HCT116 (cell line): ENCODE data around the gene ISYNA1. TPM values are rescaled to one million over a fixed set of nuclear protein-coding genes. Genes with fewer than 3 reads are reported as not detected.

Source experiments
- ATAC-seq: fragments of 200-7000 bp; cut with Tn5 transposase; 2 replicates; pipeline ENCODE4 v1.9.1; 2020; ENCODE audit warnings: mild to moderate bottlenecking, moderate library complexity
- BruUV-seq: library from RNA; stranded (reverse); fragments of 400-500 nt; replicated peaks from 2 replicates; lab custom pipeline; 2021; lab: Mats Ljungman, UMichigan
- CTCF ChIA-PET: fragments of 300-600 bp; sonication (Branson Sonifier 250); formaldehyde crosslinking; loops from one replicate; lab custom pipeline; 2021; ENCODE audit warnings: antibody characterized with exemption; lab: Charles Lee
- POLR2A ChIA-PET: fragments of 300-600, 350-600 bp; sonication (Branson Sonifier 250); formaldehyde crosslinking; loops from one replicate; lab custom pipeline; 2021; ENCODE audit warnings: antibody characterized with exemption; lab: Charles Lee
- RAD21 ChIA-PET, 2 experiments: fragments of 300-600 bp; sonication (Branson Sonifier 250); formaldehyde crosslinking; loops; one replicate each; lab custom pipeline; 2023; ENCODE audit warnings: low total read pairs in 2 of 2; ENCODE audit not compliant: uncharacterized antibody in 2 of 2, unreplicated experiment in 2 of 2, low non-redundant PET in 1 of 2; lab: Charles Lee
- DNase-seq: peaks from one replicate; pipeline ENCODE4 v3.0.0-alpha.2; 2010; ENCODE audit warnings: low read depth, low spot score
- H2AFZ ChIP-seq: fragments of 200-600 bp; shearing (Covaris generic), sonication (generic); 2 replicates; pipeline ENCODE4 v1.6.1; 2017; ENCODE audit warnings: low read depth, mixed run types, mixed read lengths, antibody characterized with exemption, low read length; ENCODE audit not compliant: poor library complexity, severe bottlenecking
- H3K27ac ChIP-seq: 2 replicates; pipeline ENCODE4 v1.5.1; 2012; ENCODE audit warnings: low read depth, low read length
- H3K27me3 ChIP-seq: fragments of 200-600 bp; sonication (generic); 2 replicates; pipeline ENCODE4 v1.6.1; 2016; ENCODE audit warnings: mixed run types, low read length, mixed read lengths; ENCODE audit not compliant: insufficient read depth
- H3K36me3 ChIP-seq, 2 experiments: fragments of 200-500 bp in 1 of 2; fragments of 200-600 bp in 1 of 2; sonication (Bioruptor generic) in 1 of 2; sonication (generic) in 1 of 2; 2 replicates each; pipeline versions ENCODE4 v1.5.1 to v1.6.1; 2014 to 2016; ENCODE audit warnings: low read length in 2 of 2, inconsistent platforms in 1 of 2, mixed read lengths in 1 of 2, mixed run types in 1 of 2; ENCODE audit not compliant: insufficient read depth in 2 of 2, control insufficient read depth in 1 of 2
- H3K4me1 ChIP-seq, 2 experiments: fragments of 200-600 bp in 1 of 2; sonication (generic) in 1 of 2; 2 replicates each; pipeline versions ENCODE4 v1.5.1 to v1.6.1; 2012 to 2017; ENCODE audit warnings: low read length in 2 of 2, inconsistent platforms in 1 of 2, mild to moderate bottlenecking in 1 of 2, mixed read lengths in 1 of 2, mixed run types in 1 of 2, moderate library complexity in 1 of 2; ENCODE audit not compliant: insufficient read depth in 2 of 2, control insufficient read depth in 1 of 2
- H3K4me2 ChIP-seq: fragments of 200-600 bp; sonication (generic); 2 replicates; pipeline ENCODE4 v1.6.1; 2017; ENCODE audit warnings: mixed run types, low read length, mixed read lengths
- H3K4me3 ChIP-seq, 2 experiments: fragments of 200-600 bp in 1 of 2; sonication (generic) in 1 of 2; replicated peaks in 1 of 2; 2 replicates each; pipeline ENCODE4 v1.5.1; 2011 to 2016; ENCODE audit warnings: low read length in 2 of 2, control low read depth in 1 of 2, low read depth in 1 of 2, mild to moderate bottlenecking in 1 of 2, mixed read lengths in 1 of 2, mixed run types in 1 of 2
- H3K79me2 ChIP-seq: fragments of 200-600 bp; sonication (generic); 2 replicates; pipeline ENCODE4 v1.6.1; 2017; ENCODE audit warnings: mild to moderate bottlenecking, mixed run types, low read length, moderate library complexity, mixed read lengths; ENCODE audit not compliant: insufficient read depth
- H3K9ac ChIP-seq: fragments of 200-600 bp; sonication (generic); 2 replicates; pipeline ENCODE4 v1.6.1; 2016; ENCODE audit warnings: low read length, mixed read lengths
- H3K9me2 ChIP-seq: fragments of 200-600 bp; sonication (generic), shearing (Covaris generic); 2 replicates; pipeline ENCODE4 v1.6.1; 2017; ENCODE audit warnings: mixed run types, mild to moderate bottlenecking, moderate library complexity; ENCODE audit not compliant: insufficient read depth
- H3K9me3 ChIP-seq, 2 experiments: fragments of 200-500 bp in 1 of 2; fragments of 200-600 bp in 1 of 2; sonication (Bioruptor generic) in 1 of 2; sonication (generic) in 1 of 2; 2 replicates each; pipeline ENCODE4 v1.6.1; 2014 to 2017; ENCODE audit warnings: low read length in 2 of 2, mixed read lengths in 2 of 2, inconsistent platforms in 1 of 2, low read depth in 1 of 2, mild to moderate bottlenecking in 1 of 2, mixed run types in 1 of 2, moderate library complexity in 1 of 2; ENCODE audit not compliant: control insufficient read depth in 1 of 2, insufficient read depth in 1 of 2
- H4K20me1 ChIP-seq: fragments of 200-600 bp; sonication (generic), shearing (Covaris generic); 2 replicates; pipeline ENCODE4 v1.6.1; 2017; ENCODE audit warnings: mixed run types, mild to moderate bottlenecking, moderate library complexity; ENCODE audit not compliant: insufficient read depth
- CEBPB ChIP-seq: IDR thresholded peaks from 2 replicates; pipeline ENCODE4 v1.6.1; 2012; ENCODE audit warnings: low read depth
- EGR1 ChIP-seq: IDR thresholded peaks from 2 replicates; pipeline ENCODE4 v1.6.1; 2012; ENCODE audit warnings: low read depth
- ELF1 ChIP-seq: IDR thresholded peaks from 2 replicates; pipeline ENCODE4 v1.6.1; 2012; ENCODE audit warnings: low read depth, borderline replicate concordance
- EZH2phosphoT487 ChIP-seq: fragments of 200-600 bp; IDR thresholded peaks from 2 replicates; pipeline ENCODE4 v1.6.1; 2018; ENCODE audit warnings: antibody characterized with exemption, borderline replicate concordance
- FOSL1 ChIP-seq: IDR thresholded peaks from 2 replicates; pipeline ENCODE4 v1.6.1; 2012; ENCODE audit warnings: low read depth
- JUND ChIP-seq: IDR thresholded peaks from 2 replicates; pipeline ENCODE4 v1.6.1; 2012
- POLR2A ChIP-seq: IDR thresholded peaks from 2 replicates; pipeline ENCODE4 v1.7.0; 2011; ENCODE audit warnings: borderline replicate concordance; ENCODE audit not compliant: insufficient read depth, insufficient read length; ENCODE audit errors: extremely low read depth
- POLR2AphosphoS5 ChIP-seq: IDR thresholded peaks from 2 replicates; pipeline ENCODE4 v1.6.1; 2011; ENCODE audit warnings: mild to moderate bottlenecking, low read depth, low read length, moderate library complexity
- RAD21 ChIP-seq: IDR thresholded peaks from 2 replicates; pipeline ENCODE4 v1.6.1; 2012; ENCODE audit warnings: low read depth, mild to moderate bottlenecking
- SIN3A ChIP-seq: IDR thresholded peaks from 2 replicates; pipeline ENCODE4 v1.6.1; 2012; ENCODE audit warnings: low read depth
- SP1 ChIP-seq: IDR thresholded peaks from 2 replicates; pipeline ENCODE4 v1.6.1; 2012; ENCODE audit warnings: low read depth
- SRF ChIP-seq: IDR thresholded peaks from 2 replicates; pipeline ENCODE4 v1.6.1; 2012; ENCODE audit warnings: low read depth
- TCF7L2 ChIP-seq: IDR thresholded peaks from 2 replicates; pipeline ENCODE4 v1.7.0; 2011; ENCODE audit warnings: borderline replicate concordance, inconsistent platforms; ENCODE audit not compliant: insufficient read depth, insufficient read length; ENCODE audit errors: extremely low read depth
- YY1 ChIP-seq: IDR thresholded peaks from 2 replicates; pipeline ENCODE4 v1.6.1; 2011; ENCODE audit warnings: low read length, low read depth, moderate library complexity, mild to moderate bottlenecking; ENCODE audit not compliant: insufficient replicate concordance; ENCODE audit errors: extremely low read depth
- ZFX ChIP-seq: fragments of 450-650 bp; IDR thresholded peaks from 2 replicates; pipeline ENCODE4 v1.6.1; 2017
- intact Hi-C: fragments of 100-400 bp; cut with micrococcal nuclease; formaldehyde crosslinking; loops from 2 replicates; pipeline ENCODE4 v1.10.0; 2022
- total RNA-seq: library from RNA; stranded (reverse); gene quantifications from one replicate; pipeline ENCODE4 v1.2.1, GENCODE V29; 2021; ENCODE audit not compliant: unreplicated experiment
- TF ChIP-seq, protein P1 (sequence below): IDR thresholded peaks from 2 replicates; pipeline ENCODE4 v1.6.1; 2012
- TF ChIP-seq, protein P2 (sequence below): IDR thresholded peaks from 2 replicates; pipeline ENCODE4 v1.6.1; 2012; ENCODE audit warnings: low read depth
- TF ChIP-seq, protein P3 (sequence below): IDR thresholded peaks from 2 replicates; pipeline ENCODE4 v1.6.1; 2011; ENCODE audit warnings: mild to moderate bottlenecking, low read length, moderate library complexity; ENCODE audit not compliant: insufficient replicate concordance; ENCODE audit errors: extremely low read depth
- TF ChIP-seq, protein P4 (sequence below): IDR thresholded peaks from 2 replicates; pipeline ENCODE4 v1.6.1; 2012
- TF ChIP-seq, protein P5 (sequence below), 3 experiments: fragments of 200-600 bp in 1 of 3; sonication (generic) in 1 of 3; IDR thresholded peaks in 2 of 3; conservative IDR thresholded peaks in 1 of 3; 2 replicates each; pipeline ENCODE4 v1.5.1; 2012 to 2017; ENCODE audit warnings: low read depth in 2 of 3, low read length in 2 of 3, antibody characterized with exemption in 1 of 3, borderline replicate concordance in 1 of 3, control low read depth in 1 of 3, mild to moderate bottlenecking in 1 of 3, mixed read lengths in 1 of 3, mixed run types in 1 of 3, moderate library complexity in 1 of 3; ENCODE audit not compliant: insufficient read depth in 1 of 3

Gene ISYNA1
- total RNA-seq, 1 experiment from 2014 or later: 365 TPM

DNA sequence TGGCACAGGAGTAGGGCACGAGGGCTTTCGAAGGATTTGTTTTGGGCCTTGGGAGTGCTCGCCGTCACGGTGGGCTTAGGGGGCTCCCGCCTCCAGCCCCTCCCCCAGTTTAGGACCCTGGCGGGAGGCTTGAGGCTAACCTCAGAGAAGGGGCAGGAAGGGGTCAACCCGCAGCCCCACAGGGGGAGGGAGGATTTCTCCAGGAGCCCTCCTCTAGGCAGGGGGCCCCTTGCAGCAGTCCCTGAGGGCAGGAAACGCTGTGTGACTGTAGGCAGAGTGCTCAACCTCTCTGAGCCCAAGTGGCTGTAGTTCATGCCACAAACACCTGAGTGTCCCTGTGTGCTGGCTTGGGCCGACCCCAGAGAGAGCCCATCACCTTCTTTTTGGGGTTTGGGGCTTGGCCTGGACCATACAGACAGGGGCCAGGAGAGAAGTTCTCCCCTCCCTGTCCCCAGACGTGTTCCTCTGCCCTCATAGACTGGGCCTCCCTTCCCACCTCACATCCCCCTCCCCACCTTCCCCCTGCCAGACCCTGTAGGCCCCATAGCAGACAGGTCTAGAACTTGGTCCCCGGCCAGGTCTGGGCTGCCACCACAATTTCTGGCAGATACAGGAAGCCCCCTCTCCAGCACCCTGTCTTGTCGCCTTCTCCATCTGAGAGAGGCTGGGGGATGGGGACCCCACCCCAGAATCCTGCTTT lies 8.1 kb downstream of the ISYNA1 start:
- H3K9me2 ChIP-seq: no peaks in the 10 kb centered on the region
- H3K27me3 ChIP-seq: no peaks in the 10 kb centered on the region
- no peak overlapping the region for H3K4me2 ChIP-seq
- H2AFZ ChIP-seq: no peak overlapping the region
- H3K9ac ChIP-seq: no peak overlapping the region
- no peak overlapping the region for H3K27ac ChIP-seq
- no TSS peak for BruUV-seq
- DNase-seq: no peak
- H3K4me1 ChIP-seq: peaks cover 7 to 18% of the 10 kb centered on the region in 2 experiments; a peak in 3 of 4 replicates
- intact Hi-C loops: no loop called here
- peaks cover 0 to 5% of the 10 kb centered on the region in 2 experiments; a peak in 3 of 4 replicates for H3K36me3 ChIP-seq
- CTCF ChIA-PET: no interaction called here
- H4K20me1 ChIP-seq: no peaks in the 10 kb centered on the region
- TF ChIP-seq, protein P1, sequence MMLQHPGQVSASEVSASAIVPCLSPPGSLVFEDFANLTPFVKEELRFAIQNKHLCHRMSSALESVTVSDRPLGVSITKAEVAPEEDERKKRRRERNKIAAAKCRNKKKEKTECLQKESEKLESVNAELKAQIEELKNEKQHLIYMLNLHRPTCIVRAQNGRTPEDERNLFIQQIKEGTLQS: no peak
- TF ChIP-seq RAD21 (no peak), SRF (no peak), POLR2AphosphoS5 (no peak), SP1 (no peak), TCF7L2 (no peak), CEBPB (no peak), EGR1 (no peak), ZFX (no peak), POLR2A (no peak), FOSL1 (no peak), ELF1 (no peak), JUND (no peak), YY1 (no peak), EZH2phosphoT487 (no peak), SIN3A (no peak)
- TF ChIP-seq, protein P2, sequence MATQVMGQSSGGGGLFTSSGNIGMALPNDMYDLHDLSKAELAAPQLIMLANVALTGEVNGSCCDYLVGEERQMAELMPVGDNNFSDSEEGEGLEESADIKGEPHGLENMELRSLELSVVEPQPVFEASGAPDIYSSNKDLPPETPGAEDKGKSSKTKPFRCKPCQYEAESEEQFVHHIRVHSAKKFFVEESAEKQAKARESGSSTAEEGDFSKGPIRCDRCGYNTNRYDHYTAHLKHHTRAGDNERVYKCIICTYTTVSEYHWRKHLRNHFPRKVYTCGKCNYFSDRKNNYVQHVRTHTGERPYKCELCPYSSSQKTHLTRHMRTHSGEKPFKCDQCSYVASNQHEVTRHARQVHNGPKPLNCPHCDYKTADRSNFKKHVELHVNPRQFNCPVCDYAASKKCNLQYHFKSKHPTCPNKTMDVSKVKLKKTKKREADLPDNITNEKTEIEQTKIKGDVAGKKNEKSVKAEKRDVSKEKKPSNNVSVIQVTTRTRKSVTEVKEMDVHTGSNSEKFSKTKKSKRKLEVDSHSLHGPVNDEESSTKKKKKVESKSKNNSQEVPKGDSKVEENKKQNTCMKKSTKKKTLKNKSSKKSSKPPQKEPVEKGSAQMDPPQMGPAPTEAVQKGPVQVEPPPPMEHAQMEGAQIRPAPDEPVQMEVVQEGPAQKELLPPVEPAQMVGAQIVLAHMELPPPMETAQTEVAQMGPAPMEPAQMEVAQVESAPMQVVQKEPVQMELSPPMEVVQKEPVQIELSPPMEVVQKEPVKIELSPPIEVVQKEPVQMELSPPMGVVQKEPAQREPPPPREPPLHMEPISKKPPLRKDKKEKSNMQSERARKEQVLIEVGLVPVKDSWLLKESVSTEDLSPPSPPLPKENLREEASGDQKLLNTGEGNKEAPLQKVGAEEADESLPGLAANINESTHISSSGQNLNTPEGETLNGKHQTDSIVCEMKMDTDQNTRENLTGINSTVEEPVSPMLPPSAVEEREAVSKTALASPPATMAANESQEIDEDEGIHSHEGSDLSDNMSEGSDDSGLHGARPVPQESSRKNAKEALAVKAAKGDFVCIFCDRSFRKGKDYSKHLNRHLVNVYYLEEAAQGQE: no peak
- TF ChIP-seq, protein P3, sequence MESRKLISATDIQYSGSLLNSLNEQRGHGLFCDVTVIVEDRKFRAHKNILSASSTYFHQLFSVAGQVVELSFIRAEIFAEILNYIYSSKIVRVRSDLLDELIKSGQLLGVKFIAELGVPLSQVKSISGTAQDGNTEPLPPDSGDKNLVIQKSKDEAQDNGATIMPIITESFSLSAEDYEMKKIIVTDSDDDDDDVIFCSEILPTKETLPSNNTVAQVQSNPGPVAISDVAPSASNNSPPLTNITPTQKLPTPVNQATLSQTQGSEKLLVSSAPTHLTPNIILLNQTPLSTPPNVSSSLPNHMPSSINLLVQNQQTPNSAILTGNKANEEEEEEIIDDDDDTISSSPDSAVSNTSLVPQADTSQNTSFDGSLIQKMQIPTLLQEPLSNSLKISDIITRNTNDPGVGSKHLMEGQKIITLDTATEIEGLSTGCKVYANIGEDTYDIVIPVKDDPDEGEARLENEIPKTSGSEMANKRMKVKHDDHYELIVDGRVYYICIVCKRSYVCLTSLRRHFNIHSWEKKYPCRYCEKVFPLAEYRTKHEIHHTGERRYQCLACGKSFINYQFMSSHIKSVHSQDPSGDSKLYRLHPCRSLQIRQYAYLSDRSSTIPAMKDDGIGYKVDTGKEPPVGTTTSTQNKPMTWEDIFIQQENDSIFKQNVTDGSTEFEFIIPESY: no peak
- TF ChIP-seq, protein P4, sequence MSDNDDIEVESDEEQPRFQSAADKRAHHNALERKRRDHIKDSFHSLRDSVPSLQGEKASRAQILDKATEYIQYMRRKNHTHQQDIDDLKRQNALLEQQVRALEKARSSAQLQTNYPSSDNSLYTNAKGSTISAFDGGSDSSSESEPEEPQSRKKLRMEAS: no peak
- TF ChIP-seq, protein P5, sequence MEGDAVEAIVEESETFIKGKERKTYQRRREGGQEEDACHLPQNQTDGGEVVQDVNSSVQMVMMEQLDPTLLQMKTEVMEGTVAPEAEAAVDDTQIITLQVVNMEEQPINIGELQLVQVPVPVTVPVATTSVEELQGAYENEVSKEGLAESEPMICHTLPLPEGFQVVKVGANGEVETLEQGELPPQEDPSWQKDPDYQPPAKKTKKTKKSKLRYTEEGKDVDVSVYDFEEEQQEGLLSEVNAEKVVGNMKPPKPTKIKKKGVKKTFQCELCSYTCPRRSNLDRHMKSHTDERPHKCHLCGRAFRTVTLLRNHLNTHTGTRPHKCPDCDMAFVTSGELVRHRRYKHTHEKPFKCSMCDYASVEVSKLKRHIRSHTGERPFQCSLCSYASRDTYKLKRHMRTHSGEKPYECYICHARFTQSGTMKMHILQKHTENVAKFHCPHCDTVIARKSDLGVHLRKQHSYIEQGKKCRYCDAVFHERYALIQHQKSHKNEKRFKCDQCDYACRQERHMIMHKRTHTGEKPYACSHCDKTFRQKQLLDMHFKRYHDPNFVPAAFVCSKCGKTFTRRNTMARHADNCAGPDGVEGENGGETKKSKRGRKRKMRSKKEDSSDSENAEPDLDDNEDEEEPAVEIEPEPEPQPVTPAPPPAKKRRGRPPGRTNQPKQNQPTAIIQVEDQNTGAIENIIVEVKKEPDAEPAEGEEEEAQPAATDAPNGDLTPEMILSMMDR (IDR thresholded peaks at IDR 0.05 in 2 of 3, conservative IDR thresholded peaks at IDR 0.05 in 1 of 3; ENCODE audit: borderline replicate concordance in 1 of 3, insufficient read depth in 1 of 3, low read depth in 2 of 3, low read length in 2 of 3): no peak
- peaks cover 24% of the 10 kb centered on the region for H3K79me2 ChIP-seq
- no peak overlapping the region for H3K4me3 ChIP-seq
- POLR2A ChIA-PET: no interaction called here
- H3K9me3 ChIP-seq: no peaks in the 10 kb centered on the region
- RAD21 ChIA-PET: no interaction called here
- ATAC-seq: no peak
